GM12878 (cell line): ENCODE data around the gene MATN4. TPM values are rescaled to one million over a fixed set of nuclear protein-coding genes. Genes with fewer than 3 reads are reported as not detected.

Experiments used
- ATAC-seq: fragments of 200-7000 bp; cut with Tn5 transposase; 3 replicates; pipeline ENCODE4 v1.9.1; 2020; ENCODE audit warnings: mild to moderate bottlenecking, moderate library complexity
- BruUV-seq: library from RNA; stranded (reverse); fragments of 400-500 nt; replicated peaks from 2 replicates; lab custom pipeline; 2021; lab: Mats Ljungman, UMichigan
- CTCF ChIA-PET: fragments of 300-600 bp; sonication (Branson Sonifier 250); formaldehyde crosslinking; extraction: SDS; loops from one replicate; lab custom pipeline; 2021; ENCODE audit warnings: inconsistent platforms; lab: Yijun Ruan, JAX
- POLR2A ChIA-PET: fragments of 350-600 bp; formaldehyde crosslinking; extraction: SDS; loops from one replicate; lab custom pipeline; 2021; ENCODE audit warnings: inconsistent platforms; lab: Charles Lee
- RAD21 ChIA-PET: fragments of 300-600 bp; sonication (Branson Sonifier 250); formaldehyde crosslinking; loops from one replicate; lab custom pipeline; 2023; ENCODE audit warnings: antibody characterized with exemption; ENCODE audit not compliant: unreplicated experiment; lab: Charles Lee
- SMC1A ChIA-PET: fragments of 300-600 bp; sonication (Branson Sonifier 250); formaldehyde crosslinking; loops from one replicate; lab custom pipeline; 2023; ENCODE audit not compliant: unreplicated experiment, uncharacterized antibody; lab: Charles Lee
- DNase-seq: peaks from one replicate; pipeline ENCODE4 v3.0.0-alpha.2; 2011; ENCODE audit warnings: low read depth, low spot score
- FAIRE-seq: peaks from 3 replicates; lab custom pipeline; 2011; peaks lifted over from hg19 to GRCh38; lab: Jason Lieb, UNC
- H2AFZ ChIP-seq: 2 replicates; pipeline ENCODE4 v1.6.0; 2011; ENCODE audit warnings: low read depth, low read length, control low read depth; ENCODE audit not compliant: control insufficient read depth
- H3K27ac ChIP-seq: 2 replicates; pipeline ENCODE4 v1.5.1; 2011; ENCODE audit warnings: control low read depth; ENCODE audit not compliant: control insufficient read depth, insufficient read depth
- H3K27me3 ChIP-seq, 2 experiments: replicated peaks in 1 of 2; 2 replicates each; pipeline versions ENCODE4 v1.6.0 to v1.6.1; 2011; ENCODE audit warnings: low read length in 1 of 2; ENCODE audit not compliant: control insufficient read depth in 2 of 2, insufficient read depth in 2 of 2
- H3K36me3 ChIP-seq, 2 experiments: 2 replicates each; pipeline ENCODE4 v1.5.1; 2011; ENCODE audit warnings: low read length in 1 of 2; ENCODE audit not compliant: control insufficient read depth in 2 of 2, insufficient read depth in 2 of 2
- H3K4me1 ChIP-seq: 2 replicates; pipeline ENCODE4 v1.6.1; 2011; ENCODE audit warnings: mild to moderate bottlenecking, low read length, moderate library complexity, mixed read lengths; ENCODE audit not compliant: control insufficient read depth, insufficient read depth
- H3K4me2 ChIP-seq: 2 replicates; pipeline ENCODE4 v1.6.0; 2011; ENCODE audit warnings: control low read depth; ENCODE audit not compliant: control insufficient read depth, insufficient read depth
- H3K4me3 ChIP-seq: fragments of 200-600 bp; sonication (generic); 2 replicates; pipeline ENCODE4 v1.5.1; 2016
- H3K79me2 ChIP-seq: 2 replicates; pipeline ENCODE4 v1.6.0; 2011; ENCODE audit warnings: low read length; ENCODE audit not compliant: control insufficient read depth, insufficient read depth
- H3K9ac ChIP-seq: 2 replicates; pipeline ENCODE4 v1.8.0; 2011; ENCODE audit warnings: low read length, control low read depth, mixed read lengths; ENCODE audit not compliant: control insufficient read depth, insufficient read depth
- H3K9me3 ChIP-seq: replicated peaks from 3 replicates; pipeline ENCODE4 v1.5.1; 2011; ENCODE audit warnings: mild to moderate bottlenecking, low read length; ENCODE audit not compliant: control insufficient read depth, insufficient read depth
- H4K20me1 ChIP-seq: 2 replicates; pipeline ENCODE4 v1.6.0; 2011; ENCODE audit not compliant: control insufficient read depth, insufficient read depth
- BMI1 ChIP-seq: fragments of 450-650 bp; IDR thresholded peaks from 2 replicates; pipeline ENCODE4 v1.6.1; 2016; ENCODE audit warnings: mild to moderate bottlenecking, moderate library complexity, borderline replicate concordance
- CHD1 ChIP-seq: IDR thresholded peaks from 2 replicates; pipeline ENCODE4 v1.6.1; 2012; ENCODE audit warnings: low read depth, low read length, improper control_type of control experiment
- EED ChIP-seq: sonication (generic); IDR thresholded peaks from 2 replicates; pipeline ENCODE4 v1.6.1; 2016; ENCODE audit warnings: antibody characterized with exemption, low read depth
- EGR1 ChIP-seq, 2 experiments: IDR thresholded peaks; 1 replicate in 1 of 2; 2 replicates in 1 of 2; pipeline ENCODE4 v1.6.1; 2011 to 2012; ENCODE audit warnings: low read depth in 2 of 2, low read length in 2 of 2, borderline replicate concordance in 1 of 2, mild to moderate bottlenecking in 1 of 2, moderate library complexity in 1 of 2
- JUNB ChIP-seq: IDR thresholded peaks from 2 replicates; pipeline ENCODE4 v1.6.1; 2016; ENCODE audit warnings: antibody characterized with exemption, mild to moderate bottlenecking
- NBN ChIP-seq: fragments of 450-650 bp; IDR thresholded peaks from 2 replicates; pipeline ENCODE4 v1.6.1; 2016
- NR2C1 ChIP-seq: fragments of 450-650 bp; IDR thresholded peaks from 2 replicates; pipeline ENCODE4 v1.6.1; 2017; ENCODE audit warnings: antibody characterized with exemption, mild to moderate bottlenecking, moderate library complexity
- PML ChIP-seq: IDR thresholded peaks from 2 replicates; pipeline ENCODE4 v1.6.1; 2012; ENCODE audit warnings: low read length, inconsistent platforms
- RBBP5 ChIP-seq: fragments of 200-600 bp; sonication (generic); conservative IDR thresholded peaks from 2 replicates; pipeline ENCODE4 v1.6.1; 2016
- SIX5 ChIP-seq: IDR thresholded peaks from 2 replicates; pipeline ENCODE4 v1.6.1; 2011; ENCODE audit warnings: mild to moderate bottlenecking, low read depth, low read length, moderate library complexity; ENCODE audit not compliant: severe bottlenecking
- YBX1 ChIP-seq: fragments of 450-650 bp; IDR thresholded peaks from 2 replicates; pipeline ENCODE4 v1.6.1; 2016; ENCODE audit warnings: antibody characterized with exemption
- YY1 ChIP-seq: IDR thresholded peaks from 2 replicates; pipeline ENCODE4 v1.6.1; 2011; ENCODE audit warnings: low read depth, mild to moderate bottlenecking, low read length
- WGBS: methylation state at CpG from one replicate; pipeline ENCODE4 v1.1.6; 2016; ENCODE audit warnings: low lambda C conversion rate; ENCODE audit not compliant: insufficient replicate concordance, insufficient coverage; ENCODE audit errors: missing lambda C conversion rate; 5-methylcytosine and 5-hydroxymethylcytosine counted together
- in situ Hi-C: fragments of 300-500 bp; cut with MboI; formaldehyde crosslinking; loops from 9 replicates; pipeline ENCODE4 v1.14.3; 2018; ENCODE audit warnings: mixed read lengths
- intact Hi-C: fragments of 100-400 bp; cut with micrococcal nuclease; formaldehyde crosslinking; loops from one replicate; pipeline ENCODE4 v1.14.2; 2022; ENCODE audit not compliant: unreplicated experiment
- polyA plus RNA-seq, 11 experiments: library from polyadenylated mRNA; depleted of rRNA in 4 of 11; unstranded in 6 of 11; stranded (reverse) in 5 of 11; fragments of >200 nt; fragmentation: Nextera tagmentation in 4 of 11; fragmentation: Illumina TruSeq in 1 of 11; extraction: Ambion mirVana in 4 of 11; extraction: Trizol in 1 of 11; gene quantifications; 1 replicate in 1 of 11; 2 replicates in 10 of 11; pipeline versions ENCODE4 v1.2.1 to v1.2.3, GENCODE V29; 2011 to 2016; ENCODE audit warnings: inconsistent platforms in 2 of 11, missing spikeins in 2 of 11, low read depth in 1 of 11
- total RNA-seq, 4 experiments: library from RNA; depleted of rRNA in 3 of 4; stranded (reverse); fragments of >200 nt in 3 of 4; fragmentation: Illumina TruSeq in 1 of 4; extraction: Trizol in 1 of 4; gene quantifications; 2 replicates each; pipeline versions ENCODE4 v1.2.1 to v1.2.3, GENCODE V29; 2013 to 2021
- TF ChIP-seq, protein P1 (sequence below): IDR thresholded peaks from 2 replicates; pipeline ENCODE4 v1.6.1; 2012; ENCODE audit warnings: low read depth, low read length, improper control_type of control experiment

MATN4 gene
- total and polyA plus RNA-seq, 10 of the 15 experiments (the other 5 are each of a cell fraction or from before 2014, with no cell fraction given), result 0.10 to 0.15 TPM; not detected in 8

DNA sequence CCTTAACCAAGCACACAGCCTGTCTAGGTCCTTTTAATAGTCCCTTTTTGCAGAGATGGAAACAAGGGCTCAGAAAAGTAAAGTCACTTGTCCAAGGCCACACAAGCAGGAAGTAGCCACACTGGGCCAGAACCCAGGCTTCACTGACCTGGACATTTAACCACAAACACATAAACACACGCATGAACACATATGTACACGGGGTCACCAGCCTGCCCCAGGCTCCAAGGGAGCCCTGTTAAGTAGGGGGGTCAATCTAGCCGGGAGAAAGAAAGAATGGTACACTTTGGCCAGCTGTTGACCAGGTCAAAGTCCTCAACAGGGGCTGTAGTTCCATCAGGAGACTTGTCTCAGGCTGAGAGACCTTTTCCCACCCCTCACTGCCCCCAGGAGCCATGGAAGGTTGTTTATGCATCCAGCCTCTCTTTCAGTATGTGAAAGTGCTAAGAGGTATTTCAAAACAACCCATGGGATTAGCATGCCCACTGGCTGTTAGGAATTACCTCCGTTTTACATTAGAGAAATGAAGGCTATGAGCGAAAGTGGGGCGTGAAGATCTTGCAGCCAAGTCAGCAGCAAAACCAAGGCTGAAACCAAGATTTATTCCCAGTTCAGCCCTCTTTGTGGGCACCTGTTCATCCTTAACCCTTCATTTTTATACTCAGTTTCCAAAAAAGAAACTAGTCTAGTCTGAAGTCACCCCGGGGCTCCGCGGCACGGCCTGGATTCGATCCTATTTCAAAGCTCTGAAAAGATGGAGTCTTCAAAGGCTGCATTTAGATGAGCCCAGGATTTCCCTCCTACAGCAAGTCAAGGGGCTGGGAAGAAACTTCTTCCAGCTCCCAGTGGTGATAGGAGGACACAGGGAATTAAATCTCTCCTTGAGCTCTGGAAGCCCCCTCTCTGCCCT lies 30.3 kb upstream of the MATN4 start:
- TF ChIP-seq SIX5 (no peak), BMI1 (no peak), NR2C1 (no peak), PML (no peak), RBBP5 (no peak), EED (no peak), EGR1 (IDR thresholded peaks at IDR 0.05; ENCODE audit: borderline replicate concordance in 1 of 2, low read depth in 2 of 2, low read length in 2 of 2) (no peak), CHD1 (no peak), NBN (no peak), JUNB (no peak), YY1 (no peak), YBX1 (no peak)
- TF ChIP-seq, protein P1, sequence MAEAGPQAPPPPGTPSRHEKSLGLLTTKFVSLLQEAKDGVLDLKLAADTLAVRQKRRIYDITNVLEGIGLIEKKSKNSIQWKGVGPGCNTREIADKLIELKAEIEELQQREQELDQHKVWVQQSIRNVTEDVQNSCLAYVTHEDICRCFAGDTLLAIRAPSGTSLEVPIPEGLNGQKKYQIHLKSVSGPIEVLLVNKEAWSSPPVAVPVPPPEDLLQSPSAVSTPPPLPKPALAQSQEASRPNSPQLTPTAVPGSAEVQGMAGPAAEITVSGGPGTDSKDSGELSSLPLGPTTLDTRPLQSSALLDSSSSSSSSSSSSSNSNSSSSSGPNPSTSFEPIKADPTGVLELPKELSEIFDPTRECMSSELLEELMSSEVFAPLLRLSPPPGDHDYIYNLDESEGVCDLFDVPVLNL, result no peak
- no peak for DNase-seq
- H3K36me3 ChIP-seq, result no peaks in the 10 kb centered on the region
- no peaks in the 10 kb centered on the region for H3K79me2 ChIP-seq
- SMC1A ChIA-PET, result interaction anchor here (0.9 to 1.1 kb wide), 2 partner anchors 9 to 433 kb away, joined by 3 to 4 read pairs; no protein-coding TSS in a partner anchor
- no peak for FAIRE-seq
- CTCF ChIA-PET, result interaction anchor here (1.5 kb wide), 1 partner anchor 433 kb away, joined by 4 read pairs; no protein-coding TSS in a partner anchor
- H3K4me1 ChIP-seq, result no peaks in the 10 kb centered on the region
- RAD21 ChIA-PET, result no interaction called here
- intact Hi-C loops (no loop called here), in situ Hi-C loops (no loop called here)
- no peak overlapping the region for H3K27ac ChIP-seq
- no peak overlapping the region for H3K4me2 ChIP-seq
- POLR2A ChIA-PET, result no interaction called here
- H3K9me3 ChIP-seq, result no peaks in the 10 kb centered on the region
- H4K20me1 ChIP-seq, result no peaks in the 10 kb centered on the region
- no peak overlapping the region for H2AFZ ChIP-seq
- WGBS, result 43% methylated on average over 11 of the region's 11 CpGs
- BruUV-seq, result no TSS peak
- H3K9ac ChIP-seq, result no peak overlapping the region
- H3K27me3 ChIP-seq, result no peaks in the 10 kb centered on the region
- no peak overlapping the region for H3K4me3 ChIP-seq
- ATAC-seq, result no peak
